ENCODE results near the gene BAIAP2. TPM values are rescaled to one million over a fixed set of nuclear protein-coding genes. Genes with fewer than 3 reads are reported as not detected.

BAIAP2 gene
- polyA plus RNA-seq, 3 donors: 43.7 to 47.5 (median 44.5) TPM

GRCh38 chr17:81110488-81111040, 75.6 kb downstream of the BAIAP2 start:
- DNase-seq (ENCODE audit: extremely low read depth in 1 of 11, low read depth in 9 of 11, low spot score in 4 of 11): no peak

GRCh38 chr17:81111066-81111465, 76.1 kb downstream of the BAIAP2 start:
- DNase-seq (ENCODE audit: extremely low read depth in 1 of 11, low read depth in 9 of 11, low spot score in 4 of 11): no peak

GRCh38 chr17:81112450-81112849, 77.5 kb downstream of the BAIAP2 start:
- DNase-seq (ENCODE audit: extremely low read depth in 1 of 11, low read depth in 9 of 11, low spot score in 4 of 11): no peak

- DNase-seq (ENCODE audit: extremely low read depth in 1 of 11, low read depth in 9 of 11, low spot score in 4 of 11): no peak
These were observed 78.3 kb downstream of the BAIAP2 start for GRCh38 chr17:81113158-81113724.

- DNase-seq (ENCODE audit: extremely low read depth in 1 of 11, low read depth in 9 of 11, low spot score in 4 of 11): no peak
These were observed 79.6 kb downstream of the BAIAP2 start for GRCh38 chr17:81114351-81115093.

- no peak for DNase-seq (ENCODE audit: extremely low read depth in 1 of 11, low read depth in 9 of 11, low spot score in 4 of 11)
These were observed 80.3 kb downstream of the BAIAP2 start for GRCh38 chr17:81115219-81115618.

- no peak for DNase-seq (ENCODE audit: extremely low read depth in 1 of 11, low read depth in 9 of 11, low spot score in 4 of 11)
These were observed 81.0 kb downstream of the BAIAP2 start for GRCh38 chr17:81115749-81116464.

- no peak for DNase-seq (ENCODE audit: extremely low read depth in 1 of 11, low read depth in 9 of 11, low spot score in 4 of 11)
These were observed 81.8 kb downstream of the BAIAP2 start for GRCh38 chr17:81116704-81117103.

- no peak for DNase-seq (ENCODE audit: extremely low read depth in 1 of 11, low read depth in 9 of 11, low spot score in 4 of 11)
These were observed 82.8 kb downstream of the BAIAP2 start for GRCh38 chr17:81117672-81118198.

- DNase-seq (ENCODE audit: extremely low read depth in 1 of 11, low read depth in 9 of 11, low spot score in 4 of 11): no peak
These were observed 83.6 kb downstream of the BAIAP2 start for GRCh38 chr17:81118308-81119221.

GRCh38 chr17:81119223-81120148, 84.5 kb downstream of the BAIAP2 start:
- peak in 9 of 11 donors; percentile 50 to 79 (median 68) for DNase-seq (ENCODE audit: extremely low read depth in 1 of 11, low read depth in 9 of 11, low spot score in 4 of 11)

GRCh38 chr17:81120149-81120484, 85.2 kb downstream of the BAIAP2 start:
- DNase-seq (ENCODE audit: extremely low read depth in 1 of 11, low read depth in 9 of 11, low spot score in 4 of 11): no peak

GRCh38 chr17:81120695-81121621, 86.0 kb downstream of the BAIAP2 start:
- no peak for DNase-seq (ENCODE audit: extremely low read depth in 1 of 11, low read depth in 9 of 11, low spot score in 4 of 11)

GRCh38 chr17:81121841-81122733, 87.1 kb downstream of the BAIAP2 start:
- DNase-seq (ENCODE audit: extremely low read depth in 1 of 11, low read depth in 9 of 11, low spot score in 4 of 11): no peak

GRCh38 chr17:81123052-81124048, 88.4 kb downstream of the BAIAP2 start:
- DNase-seq (ENCODE audit: extremely low read depth in 1 of 11, low read depth in 9 of 11, low spot score in 4 of 11): no peak

Data from renal cortex interstitium (tissue), 11 donors.